HepG2 (cell line): ENCODE data around the gene C1QL2.

ENCODE experiments used
- RFX5 ChIP-seq: IDR thresholded peaks from 2 replicates; pipeline ENCODE4 v1.6.1; 2011; ENCODE audit warnings: low read depth, low read length, improper control_type of control experiment
- SUZ12 ChIP-seq: fragments of 150-350 bp; IDR thresholded peaks from 2 replicates; pipeline ENCODE4 v1.6.1; 2014; ENCODE audit warnings: low read depth, low read length

DNA sequence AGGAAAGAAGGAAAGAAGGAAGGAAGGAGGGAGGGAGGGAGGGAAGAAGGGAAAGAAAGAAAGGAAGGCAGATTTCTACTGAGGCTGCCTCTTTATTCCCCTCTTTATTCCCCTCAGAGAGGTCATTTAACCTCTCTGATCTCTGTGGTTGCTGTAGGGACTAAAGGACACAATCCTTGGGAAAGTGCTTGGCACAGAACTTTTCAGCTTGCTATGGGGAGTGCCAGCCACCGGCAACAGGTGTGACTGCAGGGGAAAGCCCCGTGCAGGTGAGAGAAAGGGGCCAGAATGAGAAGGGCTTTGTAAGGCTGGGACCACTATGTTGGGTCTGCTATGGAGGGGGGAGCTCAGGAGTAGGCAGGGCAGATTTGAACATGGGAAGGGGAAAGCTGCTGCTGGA is 37.3 kb upstream of the C1QL2 start:
- TF ChIP-seq RFX5 (no peak), SUZ12 (no peak)
